Measurements from ENCODE around the gene SLC35G3. TPM values are rescaled to one million over a fixed set of nuclear protein-coding genes. Genes with fewer than 3 reads are reported as not detected.
"Not testable (repeated sequence)": the region's sequence is repeated elsewhere in the genome, so short reads cannot be mapped to it uniquely, and the experiment has no call there.

SLC35G3 gene
- not detected for total RNA-seq

DNA sequence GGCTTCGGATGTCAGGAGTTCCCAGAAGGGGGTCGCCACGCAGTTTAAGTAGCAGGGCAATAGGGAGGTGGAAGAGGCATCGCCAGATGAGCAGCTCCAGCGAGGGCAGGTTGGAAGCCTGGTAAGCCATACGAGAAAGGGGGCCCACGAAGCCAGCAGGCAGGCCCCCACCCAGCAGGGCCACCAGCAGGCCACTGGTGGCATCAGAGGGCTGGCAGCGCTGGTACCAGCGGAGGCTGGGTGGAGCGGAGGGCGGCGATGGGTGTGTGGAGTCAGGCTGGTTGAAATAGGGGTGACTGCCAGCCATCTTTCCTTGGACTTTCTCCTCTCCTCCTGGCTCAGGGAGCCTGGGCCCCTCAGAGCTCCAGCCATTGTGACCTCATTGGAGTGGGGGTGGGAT is at the start of gene SLC35G3:
Gene SLC35G3, minus strand, starts transcription at position 393 of the 400 bp plus-strand sequence. Its CDS starts 86 bp downstream, at position 307.
- TF ChIP-seq, protein P1, sequence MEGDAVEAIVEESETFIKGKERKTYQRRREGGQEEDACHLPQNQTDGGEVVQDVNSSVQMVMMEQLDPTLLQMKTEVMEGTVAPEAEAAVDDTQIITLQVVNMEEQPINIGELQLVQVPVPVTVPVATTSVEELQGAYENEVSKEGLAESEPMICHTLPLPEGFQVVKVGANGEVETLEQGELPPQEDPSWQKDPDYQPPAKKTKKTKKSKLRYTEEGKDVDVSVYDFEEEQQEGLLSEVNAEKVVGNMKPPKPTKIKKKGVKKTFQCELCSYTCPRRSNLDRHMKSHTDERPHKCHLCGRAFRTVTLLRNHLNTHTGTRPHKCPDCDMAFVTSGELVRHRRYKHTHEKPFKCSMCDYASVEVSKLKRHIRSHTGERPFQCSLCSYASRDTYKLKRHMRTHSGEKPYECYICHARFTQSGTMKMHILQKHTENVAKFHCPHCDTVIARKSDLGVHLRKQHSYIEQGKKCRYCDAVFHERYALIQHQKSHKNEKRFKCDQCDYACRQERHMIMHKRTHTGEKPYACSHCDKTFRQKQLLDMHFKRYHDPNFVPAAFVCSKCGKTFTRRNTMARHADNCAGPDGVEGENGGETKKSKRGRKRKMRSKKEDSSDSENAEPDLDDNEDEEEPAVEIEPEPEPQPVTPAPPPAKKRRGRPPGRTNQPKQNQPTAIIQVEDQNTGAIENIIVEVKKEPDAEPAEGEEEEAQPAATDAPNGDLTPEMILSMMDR (IDR thresholded peaks at IDR 0.05; ENCODE audit: low read depth) = not testable (repeated sequence)

DNA sequence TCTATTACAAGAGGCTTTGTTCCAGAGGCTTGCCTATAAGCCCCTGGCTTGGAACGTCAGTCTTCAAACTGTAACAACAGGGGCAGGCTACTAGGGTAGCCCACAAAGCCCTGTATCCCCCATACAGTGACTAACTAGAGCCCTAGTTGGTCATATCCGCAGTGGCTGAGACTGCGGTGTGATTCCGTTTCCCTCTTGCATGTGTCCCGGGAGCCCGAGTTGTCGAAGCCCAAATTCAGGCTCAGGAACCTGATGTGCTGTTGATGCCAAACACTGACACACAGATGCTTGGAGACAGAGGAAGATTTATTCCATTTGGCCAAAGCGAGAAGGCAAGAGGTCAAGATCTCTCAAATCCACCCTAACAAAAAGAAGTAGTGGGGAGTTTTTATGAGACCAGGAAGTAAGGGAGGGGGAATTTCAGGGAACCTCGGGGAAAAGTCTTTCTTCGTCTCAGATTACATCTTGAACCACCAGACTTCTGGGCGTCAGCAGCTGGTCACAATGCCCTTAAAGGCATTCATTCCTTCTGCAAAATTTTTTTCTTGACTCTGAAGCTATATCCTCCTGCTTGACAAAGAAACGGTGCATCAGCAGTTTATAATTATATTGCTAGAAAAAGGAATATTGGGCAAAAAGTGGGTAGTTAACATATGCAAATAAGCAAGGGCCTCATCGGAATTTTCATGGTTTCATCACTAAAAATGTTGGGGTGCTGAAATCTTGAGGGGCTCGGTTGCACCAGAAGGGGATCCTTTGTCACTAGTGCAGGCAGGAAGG is 49.6 kb upstream of the SLC35G3 start:
- TF ChIP-seq, protein P1 (IDR thresholded peaks at IDR 0.05; ENCODE audit: low read depth) = no peak

DNA sequence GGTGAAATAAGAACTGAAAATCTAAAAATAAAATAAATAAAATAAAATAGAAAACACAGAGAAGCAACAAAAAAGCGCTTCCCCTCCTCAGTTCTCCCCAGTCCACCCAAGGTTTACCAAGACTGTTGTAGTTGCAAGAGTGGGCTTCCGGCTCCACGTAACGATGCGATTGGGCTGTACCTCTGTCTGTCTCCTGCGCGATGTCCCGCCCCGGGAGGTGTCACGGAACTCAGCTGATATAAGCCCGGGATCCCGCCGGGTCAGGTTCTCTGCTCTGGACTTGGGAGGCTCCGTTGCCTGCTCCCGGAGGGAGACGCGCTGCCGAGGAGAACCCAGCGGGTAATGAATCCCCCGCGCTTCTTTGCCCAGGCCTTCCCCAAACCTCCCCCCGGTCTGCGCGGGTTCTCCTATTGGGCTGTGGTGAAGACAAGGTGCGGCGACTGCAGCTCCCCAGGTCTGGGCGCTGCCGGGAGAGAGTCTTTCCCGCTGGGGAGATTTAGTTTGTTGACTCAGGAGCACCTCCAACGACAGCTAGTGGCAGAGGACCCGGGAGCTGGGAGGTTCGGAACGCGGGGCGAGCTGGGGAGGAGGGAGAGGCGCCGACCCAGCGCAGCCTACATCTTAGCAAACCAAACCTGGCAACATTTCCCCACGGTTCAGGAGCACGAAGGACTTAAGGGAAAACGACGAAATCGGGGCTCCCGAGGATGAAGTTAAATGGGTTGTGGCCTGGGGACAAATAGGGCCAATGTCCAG is 48.8 kb upstream of the SLC35G3 start, which contains the start of gene SLFN5:
Gene SLFN5, plus strand, starts transcription at position 268 of the 756 bp plus-strand sequence. CDS start 15,619 bp downstream, outside the sequence.
- TF ChIP-seq, protein P1 (IDR thresholded peaks at IDR 0.05; ENCODE audit: low read depth) = no peak

DNA sequence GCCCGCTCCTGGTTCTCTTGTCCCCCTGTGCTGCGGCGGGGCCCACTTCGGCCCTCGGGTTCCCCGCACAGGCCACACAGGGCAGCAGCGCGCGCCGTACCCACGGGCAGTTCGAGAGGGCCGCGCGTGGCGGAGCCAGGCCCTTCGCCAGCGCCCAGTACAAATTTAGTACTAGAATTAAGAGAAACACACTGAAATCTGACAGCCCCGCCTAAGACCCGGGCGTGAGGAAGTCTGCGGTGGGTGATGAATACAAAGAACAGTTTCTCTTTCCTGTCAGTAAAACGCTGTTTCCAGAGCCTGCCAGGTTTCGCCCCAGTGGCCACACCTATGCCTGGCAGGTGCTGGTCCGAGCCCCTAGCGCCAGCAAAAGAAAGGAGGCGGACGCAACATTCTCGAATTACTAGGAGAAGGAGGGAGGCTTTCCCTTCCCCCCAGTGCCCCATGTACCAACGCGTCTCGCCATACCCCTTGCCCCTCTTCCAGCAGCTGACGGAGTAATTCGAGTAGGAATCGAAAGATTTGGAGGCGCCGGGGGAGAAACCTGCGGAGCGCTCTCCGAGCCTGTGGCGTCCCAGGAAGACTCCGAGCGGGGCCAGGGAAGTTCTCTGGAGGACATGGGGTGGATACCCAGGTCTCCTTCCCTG is 48.1 kb upstream of the SLC35G3 start:
- TF ChIP-seq, protein P1 (IDR thresholded peaks at IDR 0.05; ENCODE audit: low read depth) = no peak

DNA sequence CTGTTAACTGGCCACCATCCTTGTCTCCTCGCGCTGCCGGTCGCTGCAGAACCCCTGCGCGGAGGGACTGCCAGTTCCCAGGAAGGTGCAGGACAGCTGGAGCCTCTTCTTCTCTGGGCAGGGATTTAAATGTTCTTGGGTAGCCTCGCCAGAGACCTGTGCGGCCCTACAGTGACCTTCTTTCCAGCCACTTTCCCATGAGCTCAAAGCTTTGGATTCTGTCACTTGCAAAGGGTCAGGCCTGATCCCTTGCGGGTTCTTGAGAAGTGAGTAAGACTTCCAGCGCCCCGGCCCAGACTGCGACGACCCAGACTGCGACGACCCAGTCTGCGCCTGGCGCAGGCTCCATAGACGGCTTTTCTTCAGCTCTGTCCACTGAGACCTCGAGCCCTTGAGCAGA is 47.3 kb upstream of the SLC35G3 start:
- TF ChIP-seq, protein P1 (IDR thresholded peaks at IDR 0.05; ENCODE audit: low read depth) = no peak

DNA sequence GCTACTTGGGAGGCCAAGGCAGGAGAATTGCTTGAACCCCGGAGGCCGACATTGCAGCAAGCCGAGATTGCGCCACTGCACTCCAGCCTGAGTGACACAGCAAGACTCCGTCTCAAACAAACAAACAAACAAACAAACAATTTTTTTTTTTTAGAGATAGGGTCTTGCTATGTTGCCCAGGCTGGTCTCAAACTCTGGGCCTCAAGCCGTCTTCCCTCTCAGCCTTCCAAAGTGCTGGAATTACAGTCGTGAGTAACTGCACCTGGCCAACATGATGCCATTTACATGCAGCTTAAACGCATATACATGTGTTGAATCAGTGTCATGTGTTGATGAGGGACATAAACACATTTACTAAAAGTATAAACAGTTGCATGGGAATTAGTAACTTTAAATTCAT is 46.7 kb upstream of the SLC35G3 start:
- TF ChIP-seq, protein P1 (IDR thresholded peaks at IDR 0.05; ENCODE audit: low read depth) = no peak

DNA sequence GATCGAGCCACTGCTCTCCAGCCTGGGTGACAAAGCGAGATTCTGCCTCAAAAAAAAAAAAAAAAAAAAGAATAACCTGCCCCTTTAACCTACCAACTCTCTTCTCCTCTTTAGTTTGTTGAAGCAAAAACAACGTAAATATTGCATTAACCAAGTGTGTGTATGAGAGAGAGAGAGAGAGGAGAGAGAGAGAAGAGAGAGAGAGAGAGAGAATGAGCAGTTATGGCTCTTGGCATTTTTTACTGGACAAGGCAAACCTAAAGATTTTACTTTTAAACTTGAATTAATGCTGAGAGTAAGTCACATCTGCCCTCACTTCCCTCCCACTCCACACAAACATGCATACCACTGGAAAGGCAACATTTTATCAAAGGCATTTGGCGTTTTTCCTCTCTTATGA is 45.6 kb upstream of the SLC35G3 start:
- TF ChIP-seq, protein P1 (IDR thresholded peaks at IDR 0.05; ENCODE audit: low read depth) = no peak
